Fibroblast of pulmonary artery (primary cell): Measurements from ENCODE around the gene MYO1D.
"Not testable (repeated sequence)": the region's sequence is repeated elsewhere in the genome, so short reads cannot be mapped to it uniquely, and the experiment has no call there.

Experiments
- DNase-seq: peaks from one replicate; pipeline ENCODE4 v3.0.0-alpha.2; 2010; ENCODE audit warnings: low read depth
- H3K4me3 ChIP-seq: replicated peaks from 2 replicates; pipeline ENCODE4 v1.5.1; 2011; ENCODE audit warnings: low read depth, mild to moderate bottlenecking, control low read depth, low read length, moderate library complexity
- CTCF ChIP-seq: IDR thresholded peaks from 2 replicates; pipeline ENCODE4 v1.5.1; 2011; ENCODE audit warnings: mild to moderate bottlenecking, control low read depth, low read length, inconsistent platforms; ENCODE audit errors: missing control alignments

The MYO1D gene

DNA sequence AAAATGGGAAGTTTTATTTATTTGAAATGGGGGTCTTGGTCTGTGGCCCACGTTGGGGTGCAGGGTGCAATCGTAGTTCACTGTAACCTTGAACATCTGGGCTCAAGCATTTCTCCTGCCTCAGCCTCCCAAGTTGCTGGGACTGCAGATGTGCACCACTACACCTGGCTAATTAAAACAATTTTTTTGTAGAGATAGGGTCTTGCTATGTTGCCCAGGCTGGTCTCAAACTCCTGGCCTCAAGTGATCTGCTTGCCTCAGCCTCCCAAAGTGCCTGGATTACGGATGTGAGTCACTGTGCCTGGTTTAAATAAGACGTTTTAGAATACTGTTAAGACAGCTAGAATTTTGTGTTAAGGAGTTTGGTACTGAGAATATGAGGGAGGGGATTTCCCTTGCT is 416.9 kb downstream of the MYO1D start:
- H3K4me3 ChIP-seq = no peak overlapping the region
- DNase-seq = no peak
- no peak for TF ChIP-seq CTCF

- DNase-seq = no peak
- TF ChIP-seq CTCF = no peak
- H3K4me3 ChIP-seq = no peak overlapping the region
These were observed 418.6 kb downstream of the MYO1D start for GRCh38 chr17:32458371-32458770.

DNA sequence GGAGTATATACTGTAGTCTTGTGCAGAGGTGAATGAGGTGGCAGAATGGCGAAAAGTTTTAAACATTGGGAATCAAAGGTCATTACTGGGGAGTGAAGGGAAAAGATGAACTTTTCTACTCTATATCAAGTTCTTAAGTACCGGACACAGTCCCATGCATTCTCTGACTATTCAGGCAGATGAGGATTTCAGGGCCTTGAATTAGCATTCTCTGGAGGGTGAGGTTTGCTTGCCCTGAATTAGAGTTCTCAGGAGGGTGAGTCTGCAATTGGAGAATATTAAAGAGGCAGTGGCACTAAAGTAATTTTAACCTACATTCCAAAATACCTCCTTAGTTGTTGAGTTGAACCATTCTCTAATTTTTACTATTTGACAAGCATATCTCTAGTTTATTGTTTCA is 423.6 kb downstream of the MYO1D start:
- no peak overlapping the region for H3K4me3 ChIP-seq
- no peak for TF ChIP-seq CTCF
- DNase-seq = no peak

DNA sequence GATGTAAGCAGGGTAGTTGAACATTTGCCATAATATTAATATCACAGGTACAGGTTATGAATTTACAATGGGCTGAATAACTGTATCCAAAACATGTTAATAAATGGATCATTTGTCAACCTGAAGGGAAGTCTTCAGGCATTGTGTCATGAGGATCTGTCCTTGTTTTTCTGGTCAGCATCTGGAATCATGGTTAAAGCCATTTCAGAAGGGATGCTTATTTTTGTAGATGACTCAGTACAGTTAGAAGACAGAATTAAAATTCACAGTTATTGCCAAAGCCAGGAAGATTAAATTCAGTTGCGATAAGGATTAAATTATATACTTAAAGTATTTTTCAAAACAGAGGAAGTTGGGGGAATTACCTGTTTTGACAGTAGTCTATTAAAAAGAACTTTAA is 424.6 kb downstream of the MYO1D start:
- H3K4me3 ChIP-seq = no peak overlapping the region
- DNase-seq = no peak
- no peak for TF ChIP-seq CTCF

DNA sequence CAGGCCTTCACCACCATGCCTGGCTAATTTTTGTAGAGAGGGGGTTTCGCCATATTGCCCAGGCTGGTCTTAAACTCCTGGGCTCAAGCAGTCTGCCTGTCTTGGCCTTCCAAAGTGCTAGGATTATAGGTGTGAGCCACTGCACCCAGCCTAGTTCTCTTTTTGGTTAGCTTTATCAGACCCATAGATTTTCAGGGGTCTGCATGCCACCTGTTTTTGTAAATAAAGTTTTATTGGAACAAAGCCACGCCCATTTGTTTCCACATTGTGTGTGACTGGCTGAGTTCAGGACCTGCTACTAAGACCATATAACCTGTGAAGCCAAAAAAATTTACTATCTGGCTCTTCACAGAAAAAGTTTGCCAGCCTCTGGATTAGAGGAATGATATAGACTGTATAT is 425.0 kb downstream of the MYO1D start:
- no peak overlapping the region for H3K4me3 ChIP-seq
- DNase-seq = no peak
- no peak for TF ChIP-seq CTCF

GRCh38 chr17:32450379-32450778 is 426.5 kb downstream of the MYO1D start:
- not testable (repeated sequence) for DNase-seq, H3K4me3 ChIP-seq

DNA sequence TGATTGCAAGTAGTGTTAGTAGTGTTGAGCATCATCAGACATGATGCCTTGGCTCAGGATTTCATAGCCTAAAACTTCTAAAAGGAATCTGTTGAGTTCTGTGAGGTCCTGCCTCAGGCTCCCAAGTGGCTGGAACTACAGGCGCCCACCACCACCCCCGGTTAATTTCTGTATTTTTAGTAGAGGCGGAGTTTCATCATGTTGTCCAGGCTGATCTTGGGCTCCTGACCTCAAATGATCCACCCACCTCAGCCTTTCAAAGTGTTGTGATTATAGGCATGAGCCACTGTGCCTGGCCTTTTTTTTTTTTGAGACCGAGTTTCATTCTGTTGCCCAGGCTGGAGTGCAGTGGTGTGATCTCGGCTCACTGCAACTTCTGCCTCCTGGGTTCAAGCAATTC is 427.0 kb downstream of the MYO1D start:
- TF ChIP-seq CTCF = no peak

GRCh38 chr17:32446949-32447348 is 430.0 kb downstream of the MYO1D start:
- DNase-seq = no peak

More for the DNA sequence above, 427.0 kb downstream of the MYO1D start:
- no peak for DNase-seq
- H3K4me3 ChIP-seq = no peak overlapping the region

More at GRCh38 chr17:32446949-32447348, 430.0 kb downstream of the MYO1D start:
- no peak for TF ChIP-seq CTCF
- no peak overlapping the region for H3K4me3 ChIP-seq
